Pancreas (tissue), 10 donors: ENCODE results near the gene DPYSL3. TPM values are rescaled to one million over a fixed set of nuclear protein-coding genes. Genes with fewer than 3 reads are reported as not detected.
"Not testable (repeated sequence)": the region's sequence is repeated elsewhere in the genome, so short reads cannot be mapped to it uniquely, and the experiment has no call there.

Experiments
- ATAC-seq, 4 donors: fragments of 200-7000 bp; cut with Tn5 transposase; one replicate each; pipeline versions ENCODE4 v1.8.0 to v1.9.1; 2020; ENCODE audit warnings: mild to moderate bottlenecking in 4 of 4, moderate library complexity in 4 of 4
- DNase-seq, 6 donors: peaks; one replicate each; pipeline ENCODE4 v3.0.0-alpha.2; 2020
- FAIRE-seq: peaks from 2 replicates; lab custom pipeline; 2012; peaks lifted over from hg19 to GRCh38; lab: Jason Lieb, UNC
- H3K27ac ChIP-seq, 4 donors: fragments of 200-600 bp; sonication (generic); 1 replicate in 3 of 4; 2 replicates in 1 of 4; pipeline versions ENCODE4 v1.5.0 to v1.8.0; 2020
- H3K27me3 ChIP-seq, 4 donors: fragments of 200-600 bp; one replicate each; pipeline ENCODE4 v1.8.0; 2021
- H3K36me3 ChIP-seq, 3 donors: fragments of 200-600 bp; sonication (generic) in 1 of 3; one replicate each; pipeline versions ENCODE4 v1.5.0 to v1.8.0; 2020 to 2021
- H3K4me1 ChIP-seq, 3 donors: fragments of 200-600 bp; one replicate each; pipeline ENCODE4 v1.8.0; 2021
- H3K4me3 ChIP-seq, 4 donors: fragments of 200-600 bp; sonication (generic) in 2 of 4; one replicate each; pipeline versions ENCODE4 v1.5.0 to v1.8.0; 2020 to 2021
- H3K9me3 ChIP-seq, 4 donors: fragments of 200-600 bp; one replicate each; pipeline ENCODE4 v1.8.0; 2021
- WGBS, 2 donors: extraction: QIAGEN DNeasy Blood & Tissue Kit; methylation state at CpG; one replicate each; pipeline ENCODE4 v1.1.7; 2013; 5-methylcytosine and 5-hydroxymethylcytosine counted together
- intact Hi-C, 3 donors: fragments of 100-400 bp; cut with DNase I; formaldehyde crosslinking; loops; one replicate each; pipeline versions ENCODE4 v1.11.1 to v1.14.2; 2022
- polyA plus RNA-seq, 2 donors: library from polyadenylated mRNA; stranded (reverse); fragments of 200-250 nt; gene quantifications; one replicate each; pipeline ENCODE4 v1.2.3, GENCODE V29; 2013
- total RNA-seq, 6 donors: library from RNA; stranded (reverse); fragmentation: NEBNext Ultra II Directional in 4 of 6; extraction: Animal tissue kit (Norgen Biotek cat#: 25700) in 4 of 6; gene quantifications; one replicate each; pipeline versions ENCODE4 v1.2.1 to v1.2.4, GENCODE V29; 2021 to 2023
- TF ChIP-seq, protein P1 (sequence below), 4 donors: fragments of 200-600 bp; sonication (generic) in 3 of 4; IDR thresholded peaks; one replicate each; pipeline versions ENCODE4 v1.5.0 to v1.8.0; 2021; ENCODE audit warnings: antibody characterized with exemption in 4 of 4
- donor health status: healthy with polysubstance abuse.
- donor health status: DM: no; HTN: no; CAD: no; lungs with moderate emphysema.
- donor health status: DM: no; HTN: no; CAD: no.
- donor health status: control.
- donor health status: control.
- donor health status: Bipolar disorder and iron deficiency.
- donor health status: DM: yes; HTN: yes; CAD: no.
- donor health status: DM: no; HTN: no; CAD: no.
- donor health status: DM: no; HTN: no; CAD: no.
- donor health status: DM: yes; HTN: yes; CAD: no.

The DPYSL3 gene
- total and polyA plus RNA-seq, 8 donors: 1.7 to 18.4 (median 5.0) TPM

DNA sequence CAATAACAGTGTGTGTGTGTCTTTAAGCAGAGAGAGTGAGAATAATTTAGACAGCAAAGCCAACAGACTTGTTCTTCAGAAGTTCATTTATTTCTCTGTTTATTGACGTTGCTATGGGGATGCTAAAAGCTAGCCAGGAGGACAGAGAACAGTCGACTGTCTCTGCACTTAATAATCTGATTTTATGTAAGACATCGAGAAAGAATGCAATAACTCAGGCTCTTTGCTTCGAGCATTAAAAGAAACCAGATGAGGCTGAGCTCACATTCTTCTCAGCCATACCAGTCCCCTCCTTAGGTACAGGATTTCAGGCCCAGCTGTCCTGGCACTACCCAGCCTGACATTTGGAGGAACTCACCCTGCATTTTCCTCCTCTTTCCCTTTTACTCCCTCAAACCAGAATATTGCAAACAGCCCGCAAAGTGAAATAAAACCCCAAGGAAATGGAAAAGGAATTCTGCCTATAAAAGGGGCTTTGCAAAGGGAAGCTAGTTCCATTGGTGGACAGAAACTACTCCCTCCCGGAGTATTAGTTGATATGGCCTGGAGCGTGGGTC, 44.5 kb upstream of the DPYSL3 start:
- 36 to 37% methylated on average over 7 of the region's 7 CpGs for WGBS, 2 donors
- no peaks in the 10 kb centered on the region for H3K9me3 ChIP-seq
- H3K27me3 ChIP-seq: no peaks in the 10 kb centered on the region
- no peaks in the 10 kb centered on the region for H3K36me3 ChIP-seq
- H3K4me1 ChIP-seq: no peaks in the 10 kb centered on the region
- H3K27ac ChIP-seq: peak overlapping the region in 1 of 4 donors; percentile 54
- intact Hi-C loops: loop anchor here in 1 of 3 donors (10.0 kb wide), 1 partner anchor 100 kb away; no protein-coding TSS in a partner anchor
- TF ChIP-seq, protein P1, sequence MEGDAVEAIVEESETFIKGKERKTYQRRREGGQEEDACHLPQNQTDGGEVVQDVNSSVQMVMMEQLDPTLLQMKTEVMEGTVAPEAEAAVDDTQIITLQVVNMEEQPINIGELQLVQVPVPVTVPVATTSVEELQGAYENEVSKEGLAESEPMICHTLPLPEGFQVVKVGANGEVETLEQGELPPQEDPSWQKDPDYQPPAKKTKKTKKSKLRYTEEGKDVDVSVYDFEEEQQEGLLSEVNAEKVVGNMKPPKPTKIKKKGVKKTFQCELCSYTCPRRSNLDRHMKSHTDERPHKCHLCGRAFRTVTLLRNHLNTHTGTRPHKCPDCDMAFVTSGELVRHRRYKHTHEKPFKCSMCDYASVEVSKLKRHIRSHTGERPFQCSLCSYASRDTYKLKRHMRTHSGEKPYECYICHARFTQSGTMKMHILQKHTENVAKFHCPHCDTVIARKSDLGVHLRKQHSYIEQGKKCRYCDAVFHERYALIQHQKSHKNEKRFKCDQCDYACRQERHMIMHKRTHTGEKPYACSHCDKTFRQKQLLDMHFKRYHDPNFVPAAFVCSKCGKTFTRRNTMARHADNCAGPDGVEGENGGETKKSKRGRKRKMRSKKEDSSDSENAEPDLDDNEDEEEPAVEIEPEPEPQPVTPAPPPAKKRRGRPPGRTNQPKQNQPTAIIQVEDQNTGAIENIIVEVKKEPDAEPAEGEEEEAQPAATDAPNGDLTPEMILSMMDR (IDR thresholded peaks at IDR 0.05): no peak
- ATAC-seq: peak in 3 of 4 donors; percentile 68 to 79 (median 69)
- no peak overlapping the region for H3K4me3 ChIP-seq
- FAIRE-seq: peak; percentile 97
- no peak for DNase-seq

DNA sequence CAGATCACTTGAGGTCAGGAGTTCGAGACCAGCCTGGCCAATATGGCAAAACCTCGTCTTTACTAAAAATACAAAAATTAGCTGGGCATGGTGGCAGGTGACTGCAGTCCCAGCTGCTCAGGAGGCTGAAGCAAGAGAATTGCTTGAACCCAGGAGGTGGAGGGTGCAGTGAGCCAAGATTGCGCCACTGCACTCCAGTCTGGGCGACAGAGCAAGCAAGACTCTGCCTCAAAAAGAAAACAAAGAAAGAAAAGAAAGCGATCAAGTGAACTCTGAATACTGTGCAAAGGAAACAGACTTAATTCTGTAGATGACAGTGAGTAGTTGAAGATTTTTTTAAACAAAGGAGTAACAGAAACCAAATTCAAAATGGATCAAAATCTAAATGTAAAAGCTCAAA, 43.9 kb upstream of the DPYSL3 start:
- not testable (repeated sequence) for DNase-seq, FAIRE-seq, H3K36me3 ChIP-seq, H3K27me3 ChIP-seq, H3K4me3 ChIP-seq, H3K9me3 ChIP-seq, H3K4me1 ChIP-seq
- 59 to 67% methylated on average over 5 of the region's 5 CpGs for WGBS, 2 donors
- intact Hi-C loops: loop anchor here in 1 of 3 donors (10.0 kb wide), 1 partner anchor 99 kb away; no protein-coding TSS in a partner anchor
- ATAC-seq: peak in 2 of 4 donors; percentile 16 to 29
- H3K27ac ChIP-seq: peak overlapping the region in 1 of 4 donors; percentile 54

DNA sequence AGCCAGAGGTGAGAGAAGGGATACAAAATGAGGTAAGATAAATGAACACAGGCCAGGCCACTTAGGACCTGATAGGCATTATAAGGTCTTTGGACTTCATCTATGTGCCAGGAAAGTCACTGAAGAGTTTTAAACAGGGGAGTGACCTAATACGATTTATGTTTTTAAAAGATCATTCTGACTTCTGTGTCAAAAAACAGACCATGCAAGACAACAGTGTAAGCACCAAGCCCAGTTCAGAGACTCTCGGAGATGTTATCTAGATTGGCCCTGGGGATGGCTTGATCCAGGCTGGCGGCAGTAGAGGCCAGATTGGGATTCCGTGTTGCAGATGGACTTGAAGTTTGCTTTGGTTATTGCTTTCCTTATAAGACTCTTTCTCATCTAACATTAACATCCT, 43.0 kb upstream of the DPYSL3 start:
- FAIRE-seq (no peak), ATAC-seq (no peak), DNase-seq (no peak)
- 84 to 93% methylated on average over 4 of the region's 4 CpGs for whole genome bisulfite sequencing, 2 donors
- intact Hi-C loops: loop anchor here in 1 of 3 donors (10.0 kb wide), 1 partner anchor 98 kb away; no protein-coding TSS in a partner anchor
- Histone ChIP-seq H3K9me3 (no peaks in the 10 kb centered on the region), H3K4me3 (no peak overlapping the region), H3K27me3 (no peaks in the 10 kb centered on the region), H3K4me1 (no peaks in the 10 kb centered on the region), H3K27ac (no peak overlapping the region), H3K36me3 (no peaks in the 10 kb centered on the region)
- TF ChIP-seq, protein P1 (IDR thresholded peaks at IDR 0.05): no peak

DNA sequence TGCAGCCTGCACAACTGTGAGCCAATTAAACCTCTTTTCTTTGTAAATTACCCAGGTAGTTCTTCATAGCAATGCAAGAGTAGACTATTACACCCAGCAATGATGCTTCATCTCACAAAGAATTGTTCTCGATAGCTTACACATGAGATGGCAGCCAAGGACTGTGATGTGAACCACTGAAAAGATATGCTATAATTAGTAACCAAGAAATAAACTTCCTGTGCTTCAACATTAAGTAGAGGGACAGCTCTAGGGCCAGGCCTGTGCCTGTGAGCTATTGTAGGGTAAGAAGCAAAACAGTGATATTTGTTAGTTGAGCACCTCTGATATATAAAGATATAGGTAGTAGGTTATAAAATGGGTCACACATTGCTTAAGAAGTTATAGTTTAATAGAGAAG, 41.8 kb upstream of the DPYSL3 start:
- Histone ChIP-seq H3K27me3 (no peaks in the 10 kb centered on the region), H3K27ac (no peak overlapping the region), H3K4me1 (no peaks in the 10 kb centered on the region), H3K4me3 (no peak overlapping the region), H3K36me3 (no peaks in the 10 kb centered on the region), H3K9me3 (no peaks in the 10 kb centered on the region)
- DNase-seq: no peak
- TF ChIP-seq, protein P1 (IDR thresholded peaks at IDR 0.05): no peak
- no peak for FAIRE-seq
- intact Hi-C loops: loop anchor here in 1 of 3 donors (10.0 kb wide), 1 partner anchor 97 kb away; no protein-coding TSS in a partner anchor
- WGBS, 2 donors: 81 to 86% methylated on average over 1 of the region's 1 CpG
- no peak for ATAC-seq

DNA sequence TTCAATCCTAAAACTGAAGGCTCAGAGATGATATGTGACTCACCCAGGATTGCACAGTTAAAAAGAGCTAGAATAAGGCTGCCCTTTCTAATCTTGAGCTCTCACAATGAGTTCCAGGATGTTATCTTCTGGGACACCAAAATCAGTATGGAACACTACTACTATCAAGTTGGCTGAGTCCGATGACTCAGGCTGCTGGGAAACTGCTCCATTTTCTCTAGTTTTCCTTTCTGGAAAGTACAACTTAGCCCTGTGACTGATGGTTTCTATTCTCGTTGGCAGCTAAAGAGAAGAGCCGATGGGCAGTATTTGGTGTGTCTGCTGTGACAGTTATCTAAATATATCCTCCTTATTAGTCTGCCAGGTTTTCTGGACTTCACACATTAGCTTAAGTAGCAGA, 37.9 kb upstream of the DPYSL3 start:
- H3K4me3 ChIP-seq: no peak overlapping the region
- no peak for FAIRE-seq
- no peaks in the 10 kb centered on the region for H3K4me1 ChIP-seq
- peak in 1 of 4 donors; percentile 35 for ATAC-seq
- DNase-seq: no peak
- WGBS, 2 donors: 56 to 70% methylated on average over 3 of the region's 3 CpGs
- no peaks in the 10 kb centered on the region for H3K9me3 ChIP-seq
- intact Hi-C loops: no loop called here
- no peaks in the 10 kb centered on the region for H3K36me3 ChIP-seq
- H3K27ac ChIP-seq: no peak overlapping the region
- no peaks in the 10 kb centered on the region for H3K27me3 ChIP-seq
- TF ChIP-seq, protein P1 (IDR thresholded peaks at IDR 0.05): no peak
